ENCODE measurements around the gene PCNT.

Gene PCNT

DNA sequence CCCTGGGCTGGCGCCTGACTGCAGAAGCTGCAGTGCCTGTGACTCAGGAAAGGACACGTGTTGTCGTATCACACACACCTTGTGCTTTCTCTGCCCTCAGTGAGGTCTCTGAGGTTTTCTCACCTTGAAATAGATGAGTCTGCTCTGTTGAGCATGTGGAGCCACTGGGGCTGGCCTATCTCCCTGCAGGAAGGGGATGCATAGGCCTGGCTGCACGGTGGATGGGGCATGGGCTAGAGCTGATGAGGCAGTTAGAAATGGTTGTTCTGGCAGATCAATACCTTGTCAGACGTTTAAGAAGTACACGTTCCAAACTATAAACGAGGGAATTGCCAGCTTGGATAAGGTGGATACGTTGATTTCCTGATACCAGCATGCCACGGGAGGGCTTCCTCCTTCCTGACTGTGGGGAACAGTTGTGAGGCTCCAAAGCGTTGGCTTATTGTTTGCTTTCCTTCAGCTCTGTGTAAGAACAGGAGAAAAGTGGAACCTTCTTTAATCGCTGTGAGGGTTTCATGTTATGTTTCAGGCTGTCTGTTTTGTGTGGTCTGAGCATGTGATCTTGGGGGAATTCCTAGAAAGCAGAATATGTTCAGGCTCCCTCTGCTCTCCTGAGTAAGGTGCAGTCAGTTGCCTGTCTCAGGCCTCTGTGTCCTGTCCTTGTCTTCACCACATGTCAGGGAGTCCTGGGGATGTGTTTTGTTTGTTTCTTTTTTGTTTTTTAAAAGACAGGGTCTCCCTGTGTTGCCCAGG lies 44.8 kb downstream of the PCNT start:
- Histone ChIP-seq H4K20me1 (ENCODE audit: control insufficient read depth, insufficient read depth, low read depth, low read length) (peaks cover 5% of the 10 kb centered on the region; the same call in 1 of the 2 replicates), H3K9me3 (ENCODE audit: control insufficient read depth, insufficient read depth, low read length) (no peaks in the 10 kb centered on the region), H3K4me2 (ENCODE audit: low read length) (no peak overlapping the region), H3K79me2 (ENCODE audit: control insufficient read depth, low read length) (peaks cover 67% of the 10 kb centered on the region), H3K4me3 (ENCODE audit: low read length) (no peak overlapping the region), H3K27ac (ENCODE audit: low read depth, low read length) (no peak overlapping the region), H3K27me3 (ENCODE audit: control insufficient read depth, low read length) (no peaks in the 10 kb centered on the region), H3K9me2 (replicated peaks; ENCODE audit: control insufficient read depth, low read length) (no peaks in the 10 kb centered on the region), H3K4me1 (ENCODE audit: control insufficient read depth, low read length) (no peaks in the 10 kb centered on the region), H3F3A (ENCODE audit: control insufficient read depth, insufficient read depth) (no peaks in the 10 kb centered on the region), H3K36me3 (ENCODE audit: control insufficient read depth, low read length) (peaks cover 66% of the 10 kb centered on the region)
- TF ChIP-seq, protein P1, sequence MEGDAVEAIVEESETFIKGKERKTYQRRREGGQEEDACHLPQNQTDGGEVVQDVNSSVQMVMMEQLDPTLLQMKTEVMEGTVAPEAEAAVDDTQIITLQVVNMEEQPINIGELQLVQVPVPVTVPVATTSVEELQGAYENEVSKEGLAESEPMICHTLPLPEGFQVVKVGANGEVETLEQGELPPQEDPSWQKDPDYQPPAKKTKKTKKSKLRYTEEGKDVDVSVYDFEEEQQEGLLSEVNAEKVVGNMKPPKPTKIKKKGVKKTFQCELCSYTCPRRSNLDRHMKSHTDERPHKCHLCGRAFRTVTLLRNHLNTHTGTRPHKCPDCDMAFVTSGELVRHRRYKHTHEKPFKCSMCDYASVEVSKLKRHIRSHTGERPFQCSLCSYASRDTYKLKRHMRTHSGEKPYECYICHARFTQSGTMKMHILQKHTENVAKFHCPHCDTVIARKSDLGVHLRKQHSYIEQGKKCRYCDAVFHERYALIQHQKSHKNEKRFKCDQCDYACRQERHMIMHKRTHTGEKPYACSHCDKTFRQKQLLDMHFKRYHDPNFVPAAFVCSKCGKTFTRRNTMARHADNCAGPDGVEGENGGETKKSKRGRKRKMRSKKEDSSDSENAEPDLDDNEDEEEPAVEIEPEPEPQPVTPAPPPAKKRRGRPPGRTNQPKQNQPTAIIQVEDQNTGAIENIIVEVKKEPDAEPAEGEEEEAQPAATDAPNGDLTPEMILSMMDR (IDR thresholded peaks at IDR 0.05; ENCODE audit: low read depth, low read length, poor library complexity, severe bottlenecking) = no peak
- TF ChIP-seq EZH2phosphoT487 (IDR thresholded peaks at IDR 0.05; ENCODE audit: borderline replicate concordance, low read length) = no peak

DNA sequence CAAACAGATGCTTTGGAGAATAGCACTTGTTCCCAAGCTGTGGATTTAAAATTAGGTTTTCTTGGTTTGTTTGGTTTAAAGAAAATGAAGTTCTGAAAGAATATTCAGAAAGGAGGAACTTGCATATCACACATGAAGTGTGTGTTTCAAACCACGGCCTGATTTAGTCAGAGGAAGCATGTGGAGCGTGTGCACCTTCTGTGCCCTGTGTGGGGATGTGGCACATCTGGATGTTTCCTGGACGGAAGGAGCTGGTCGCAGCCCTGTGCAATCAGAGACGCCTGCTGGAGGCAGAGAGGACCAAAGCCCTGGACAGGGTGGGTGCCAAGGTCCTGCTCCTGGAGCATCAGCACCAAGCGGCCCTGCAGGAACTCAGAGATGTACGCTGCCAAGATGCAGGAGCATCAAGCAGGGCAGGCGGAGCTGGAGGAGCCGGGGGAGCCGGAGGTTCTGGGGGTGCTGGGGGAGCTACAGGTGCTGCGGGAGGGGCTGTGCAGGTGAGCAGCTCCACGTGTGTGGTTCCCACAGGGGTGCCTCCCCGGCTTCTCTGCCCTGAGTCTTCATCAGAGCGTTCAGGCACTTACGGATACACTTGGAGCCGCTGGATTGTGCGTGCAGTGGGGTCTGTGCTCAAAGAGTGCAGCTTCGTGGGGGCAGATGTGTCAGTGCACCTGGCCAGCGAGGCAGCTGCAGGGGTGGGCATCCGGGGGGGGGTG lies 45.7 kb downstream of the PCNT start:
- Histone ChIP-seq H4K20me1 (ENCODE audit: control insufficient read depth, insufficient read depth, low read depth, low read length) (peaks cover 5% of the 10 kb centered on the region; the same call in 1 of the 2 replicates), H3K36me3 (ENCODE audit: control insufficient read depth, low read length) (peaks cover 62% of the 10 kb centered on the region), H3K27ac (ENCODE audit: low read depth, low read length) (no peak overlapping the region), H3K4me1 (ENCODE audit: control insufficient read depth, low read length) (no peaks in the 10 kb centered on the region), H3K9me3 (ENCODE audit: control insufficient read depth, insufficient read depth, low read length) (no peaks in the 10 kb centered on the region), H3K4me3 (ENCODE audit: low read length) (no peak overlapping the region), H3K79me2 (ENCODE audit: control insufficient read depth, low read length) (peaks cover 76% of the 10 kb centered on the region), H3K4me2 (ENCODE audit: low read length) (no peak overlapping the region), H3K27me3 (ENCODE audit: control insufficient read depth, low read length) (no peaks in the 10 kb centered on the region), H3K9me2 (replicated peaks; ENCODE audit: control insufficient read depth, low read length) (no peaks in the 10 kb centered on the region), H3F3A (ENCODE audit: control insufficient read depth, insufficient read depth) (no peaks in the 10 kb centered on the region)
- TF ChIP-seq, protein P1 (IDR thresholded peaks at IDR 0.05; ENCODE audit: low read depth, low read length, poor library complexity, severe bottlenecking) = no peak
- TF ChIP-seq EZH2phosphoT487 (IDR thresholded peaks at IDR 0.05; ENCODE audit: borderline replicate concordance, low read length) = no peak

DNA sequence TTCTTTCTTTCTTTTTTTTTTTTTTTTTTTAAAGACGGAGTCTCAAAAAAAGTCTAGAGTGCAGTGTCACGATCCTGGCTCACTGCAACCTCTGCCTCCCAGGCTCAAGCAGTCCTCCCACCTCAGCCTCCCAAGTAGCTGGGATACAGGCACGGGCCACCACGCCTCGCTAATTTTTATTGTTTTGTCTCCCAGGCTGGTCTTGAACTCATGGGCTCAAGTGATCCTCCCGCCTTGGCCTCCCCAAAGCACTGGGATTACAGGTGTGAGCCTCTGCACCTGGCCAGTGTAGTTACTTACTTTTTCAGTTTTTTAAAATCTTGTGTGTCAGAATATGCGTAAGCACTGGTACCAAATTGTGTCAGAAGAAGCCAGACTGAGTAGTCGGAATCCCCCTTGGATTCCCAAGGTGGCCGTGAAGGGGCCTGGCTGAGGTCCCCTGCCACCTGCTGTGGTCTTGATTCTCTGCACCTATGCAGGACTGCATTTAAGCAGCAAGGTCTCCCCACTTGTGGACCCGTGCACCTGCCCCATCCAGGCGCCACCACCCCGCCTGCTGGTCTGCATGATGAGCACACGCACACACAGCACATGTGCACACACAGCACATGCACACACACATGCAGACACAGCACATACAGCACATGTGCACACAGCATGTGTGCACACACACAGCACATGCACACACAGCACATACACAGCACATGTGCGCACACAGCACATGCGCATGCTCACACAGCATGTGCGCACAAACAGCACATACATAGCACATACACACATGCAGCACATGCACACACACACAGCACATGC lies 47.5 kb downstream of the PCNT start:
- H3F3A ChIP-seq (ENCODE audit: control insufficient read depth, insufficient read depth) = no peaks in the 10 kb centered on the region
- H3K4me1 ChIP-seq (ENCODE audit: control insufficient read depth, low read length) = no peaks in the 10 kb centered on the region
- no peaks in the 10 kb centered on the region for H3K27me3 ChIP-seq (ENCODE audit: control insufficient read depth, low read length)
- no peak overlapping the region for H3K4me3 ChIP-seq (ENCODE audit: low read length)
- H3K9me2 ChIP-seq (replicated peaks; ENCODE audit: control insufficient read depth, low read length) = no peaks in the 10 kb centered on the region
- H3K36me3 ChIP-seq (ENCODE audit: control insufficient read depth, low read length) = peaks cover 60% of the 10 kb centered on the region
- TF ChIP-seq EZH2phosphoT487 (IDR thresholded peaks at IDR 0.05; ENCODE audit: borderline replicate concordance, low read length) = no peak
- TF ChIP-seq, protein P1 (IDR thresholded peaks at IDR 0.05; ENCODE audit: low read depth, low read length, poor library complexity, severe bottlenecking) = no peak
- H4K20me1 ChIP-seq (ENCODE audit: control insufficient read depth, insufficient read depth, low read depth, low read length) = peaks cover 5% of the 10 kb centered on the region; the same call in 1 of the 2 replicates
- H3K27ac ChIP-seq (ENCODE audit: low read depth, low read length) = no peak overlapping the region
- H3K9me3 ChIP-seq (ENCODE audit: control insufficient read depth, insufficient read depth, low read length) = no peaks in the 10 kb centered on the region; the same call in 1 of the 2 replicates
- peaks cover 87% of the 10 kb centered on the region for H3K79me2 ChIP-seq (ENCODE audit: control insufficient read depth, low read length)
- no peak overlapping the region for H3K4me2 ChIP-seq (ENCODE audit: low read length)

All from DOHH2 (cell line).